Right renal cortex interstitium (tissue), 3 donors: ENCODE measurements around the gene RNU2-1. TPM values are rescaled to one million over a fixed set of nuclear protein-coding genes. Genes with fewer than 3 reads are reported as not detected.
A peak's percentile ranks its signal among the peaks of the same experiment; 100 is the strongest.
"Not testable (repeated sequence)": the region's sequence is repeated elsewhere in the genome, so short reads cannot be mapped to it uniquely, and the experiment has no call there.

Source experiments
- DNase-seq, 3 donors: peaks; one replicate each; pipeline ENCODE4 v3.0.0-alpha.2; 2013; ENCODE audit warnings: low read depth in 3 of 3, low spot score in 2 of 3
- polyA plus RNA-seq, 3 donors: library from polyadenylated mRNA; unstranded; fragments of 120-200 nt; gene quantifications; one replicate each; pipeline ENCODE4 v1.2.1, GENCODE V29; 2013; ENCODE audit not compliant: insufficient read length in 3 of 3

RNU2-1 gene
- polyA plus RNA-seq, 3 donors = 1.1 TPM; not detected in 2

- no peak for DNase-seq
Observed at GRCh38 chr17:43216762-43217613, 16.8 kb downstream of the RNU2-1 start.

GRCh38 chr17:43216369-43216761, 17.4 kb downstream of the RNU2-1 start:
- no peak for DNase-seq

- DNase-seq = no peak
Observed at GRCh38 chr17:43215341-43215740, 18.4 kb downstream of the RNU2-1 start.

GRCh38 chr17:43213545-43213944, 20.2 kb downstream of the RNU2-1 start:
- DNase-seq = no peak

GRCh38 chr17:43212641-43213490, 20.9 kb downstream of the RNU2-1 start:
- DNase-seq = no peak

- peak; percentile 52 to 75 (median 62) for DNase-seq
Observed at GRCh38 chr17:43211480-43212402, 22.0 kb downstream of the RNU2-1 start, which contains the start of gene TMEM106A. Gene TMEM106A, plus strand, starts transcription at chr17:43211875. Its CDS starts 1,167 bp downstream, at chr17:43213042.

DNA sequence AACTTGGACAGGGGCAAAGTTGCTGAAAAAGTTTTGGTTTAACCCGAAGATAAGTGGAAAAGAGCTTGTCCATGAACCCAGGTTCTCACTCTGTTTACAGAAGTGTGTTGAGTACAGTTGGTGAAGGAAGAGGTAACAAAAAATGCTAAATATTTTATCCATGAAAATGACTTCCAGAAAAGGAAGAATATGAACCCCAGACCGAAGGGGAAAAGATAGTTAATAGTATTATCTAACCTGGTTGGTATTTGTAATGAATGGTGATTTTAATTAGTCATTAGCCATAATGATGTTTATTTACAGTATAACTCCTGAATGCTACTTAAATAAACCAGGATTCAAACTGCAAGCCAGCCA, 22.7 kb downstream of the RNU2-1 start:
- DNase-seq = no peak

GRCh38 chr17:43210576-43210975, 23.2 kb downstream of the RNU2-1 start:
- DNase-seq = no peak

DNA sequence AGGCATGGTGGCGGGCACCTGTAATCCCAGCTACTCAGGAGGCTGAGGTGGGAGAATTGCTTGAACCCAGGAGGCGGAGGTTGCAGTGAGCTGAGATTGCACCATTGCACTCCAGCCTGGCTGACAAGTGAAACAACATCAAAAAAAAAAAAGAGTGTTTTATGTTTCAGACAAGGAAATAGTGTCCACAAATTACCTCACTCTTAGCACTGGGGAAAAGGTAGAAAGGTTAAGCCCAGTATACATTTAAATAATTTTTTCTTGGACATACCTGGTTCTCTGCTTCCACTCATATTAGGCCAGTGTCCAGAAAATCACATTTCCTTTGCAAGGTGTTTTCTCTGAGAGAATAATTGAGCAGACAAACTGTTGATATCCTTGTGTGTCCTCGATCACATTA, 30.8 kb downstream of the RNU2-1 start:
- DNase-seq = not testable (repeated sequence)

DNA sequence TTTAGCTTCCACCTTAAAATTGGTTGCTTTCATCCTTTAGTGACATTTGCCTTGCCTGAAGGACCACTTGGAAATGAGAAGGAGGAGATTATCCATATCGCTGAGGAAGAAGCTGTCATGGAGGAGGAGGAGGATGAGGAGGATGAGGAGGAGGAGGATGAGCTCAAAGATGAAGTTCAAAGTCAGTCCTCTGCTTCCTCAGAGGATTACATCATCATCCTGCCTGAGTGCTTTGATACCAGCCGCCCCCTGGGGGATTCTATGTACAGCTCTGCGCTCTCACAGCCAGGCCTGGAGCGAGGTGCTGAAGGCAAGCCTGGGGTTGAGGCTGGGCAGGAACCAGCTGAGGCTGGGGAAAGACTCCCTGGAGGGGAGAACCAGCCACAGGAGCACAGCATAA, 33.6 kb downstream of the RNU2-1 start:
- DNase-seq = no peak

DNA sequence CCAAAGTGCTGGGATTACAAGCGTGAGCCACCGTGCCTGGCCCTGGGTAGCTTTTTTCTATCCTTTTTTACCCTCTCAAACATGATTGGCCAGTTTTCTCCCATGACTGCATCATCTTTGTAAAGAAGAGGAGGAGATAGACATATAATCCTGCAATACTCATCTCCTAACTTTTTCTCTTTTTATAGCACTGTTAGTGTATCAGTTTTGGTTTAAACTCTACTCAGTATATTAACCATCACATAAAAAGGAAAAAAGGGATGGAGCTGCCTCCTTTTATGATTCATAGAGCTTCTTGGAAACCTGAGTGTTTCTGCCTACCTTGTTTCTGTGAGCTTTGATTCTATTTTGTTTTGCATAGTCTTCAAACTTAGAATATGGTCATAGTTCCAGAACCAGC, 34.1 kb downstream of the RNU2-1 start:
- no peak for DNase-seq

- no peak for DNase-seq
Observed at GRCh38 chr17:43193251-43193650, 40.5 kb downstream of the RNU2-1 start.

DNA sequence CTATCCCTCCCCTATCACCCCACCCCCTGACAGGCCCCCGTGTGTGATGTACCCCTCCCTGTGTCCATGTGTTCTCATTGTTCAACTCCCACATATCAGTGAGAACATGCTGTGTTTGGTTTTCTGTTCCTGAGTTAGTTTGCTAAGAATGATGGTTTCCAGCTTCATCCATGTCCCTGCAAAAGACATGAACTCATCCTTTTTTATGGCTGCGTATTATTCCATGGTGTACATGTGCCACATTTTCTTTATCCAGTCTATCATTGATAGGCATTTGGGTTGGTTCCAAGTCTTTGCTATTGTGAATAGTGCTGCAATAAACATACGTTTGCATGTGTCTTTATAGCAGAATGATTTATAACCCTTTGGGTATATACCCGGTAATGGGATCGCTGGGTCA, 47.1 kb downstream of the RNU2-1 start:
- DNase-seq = not testable (repeated sequence)

GRCh38 chr17:43183921-43184320, 49.9 kb downstream of the RNU2-1 start:
- DNase-seq = no peak

Other genes with a start within 250 kb of the RNU2-1 start
- gene RPL27, start 235.6 kb downstream of the RNU2-1 start, polyA plus RNA-seq = 1,000 to 10,000 TPM; 1,375 to 1,510 (median 1,475) TPM
- gene IFI35, start 227.2 kb downstream of the RNU2-1 start, polyA plus RNA-seq = 10 to 100 TPM in 2 of 3 donors, 1 to 10 TPM in 1; 9.2 to 12.7 (median 10.5) TPM
- gene VAT1, start 211.6 kb downstream of the RNU2-1 start, polyA plus RNA-seq = 100 to 1,000 TPM; 125 to 133 (median 133) TPM
- gene RND2, start 208.7 kb downstream of the RNU2-1 start, polyA plus RNA-seq = 1 to 10 TPM; 3.1 to 4.0 (median 3.5) TPM
- 10 to 100 TPM; 14.3 to 20.5 (median 20.2) TPM for gene BRCA1, start 108.6 kb downstream of the RNU2-1 start, polyA plus RNA-seq
- 100 to 1,000 TPM; 121 to 135 (median 125) TPM for gene NBR1, start 62.8 kb downstream of the RNU2-1 start, polyA plus RNA-seq
- gene TMEM106A, start 22.1 kb downstream of the RNU2-1 start, polyA plus RNA-seq = 10 to 100 TPM; 13.0 to 18.4 (median 15.2) TPM
- gene CCDC200, start 5.4 kb downstream of the RNU2-1 start, polyA plus RNA-seq = 1 to 10 TPM; 5.7 to 7.2 (median 6.2) TPM
- gene ARL4D, start 165.0 kb upstream of the RNU2-1 start, polyA plus RNA-seq = 1 to 10 TPM; 8.2 to 8.6 (median 8.5) TPM
- gene DHX8, start 250.0 kb upstream of the RNU2-1 start, polyA plus RNA-seq = 10 to 100 TPM; 42.3 to 44.7 (median 42.7) TPM